ENCODE measurements around the gene MPP3. TPM values are rescaled to one million over a fixed set of nuclear protein-coding genes. Genes with fewer than 3 reads are reported as not detected.

The MPP3 gene
- total and polyA plus RNA-seq, 9 of the 15 experiments (the other 6 are each of a cell fraction or from before 2014, with no cell fraction given), result 0.41 to 10.4 (median 4.5) TPM

GRCh38 chr17:43873091-43873490 lies 40.1 kb upstream of the MPP3 start:
- Histone ChIP-seq H3K27me3 (ENCODE audit: control insufficient read depth in 2 of 2, insufficient read depth in 2 of 2, low read length in 2 of 2) (peaks cover 7 to 29% of the 10 kb centered on the region in 2 experiments), H3K4me3 (no peak overlapping the region), H3K27ac (ENCODE audit: extremely low read depth, low read depth, low read length) (no peak overlapping the region), H3K4me2 (ENCODE audit: insufficient read depth, low read length) (no peak overlapping the region), H3K79me2 (ENCODE audit: control insufficient read depth, insufficient read depth, low read length) (no peaks in the 10 kb centered on the region), H2AFZ (ENCODE audit: low read depth, low read length) (no peak overlapping the region), H4K20me1 (replicated peaks; ENCODE audit: control insufficient read depth, insufficient read depth, low read length) (no peaks in the 10 kb centered on the region), H3K9ac (ENCODE audit: insufficient read depth in 1 of 2, low read depth in 2 of 2, low read length in 2 of 2) (no peak overlapping the region), H3K9me1 (ENCODE audit: control insufficient read depth, insufficient read depth, low read length) (no peaks in the 10 kb centered on the region), H3K4me1 (replicated peaks in 1 of 2; ENCODE audit: control insufficient read depth in 2 of 2, insufficient read depth in 2 of 2, low read length in 2 of 2) (peaks cover 0 to 6% of the 10 kb centered on the region in 2 experiments; a peak in 3 of 5 replicates), H3K36me3 (ENCODE audit: control insufficient read depth, insufficient read depth, low read length) (no peaks in the 10 kb centered on the region), H3K9me3 (replicated peaks; ENCODE audit: control insufficient read depth, insufficient read depth, low read depth, low read length) (no peaks in the 10 kb centered on the region)
- ChIA-PET CTCF (ENCODE audit: low intra/inter-chr PET ratio) (no interaction called here), POLR2A (no interaction called here)
- WGBS (ENCODE audit: insufficient coverage, low coverage, missing lambda C conversion rate), result 5% methylated on average over 5 of the region's 5 CpGs
- no peak for ATAC-seq
- no peak for FAIRE-seq
- in situ Hi-C loops (cut with MboI), result no loop called here
- no TSS peak for BruUV-seq (replicated peaks)
- no peak for DNase-seq (ENCODE audit: extremely low read depth in 1 of 4, low spot score in 3 of 4)
- TF ChIP-seq SMARCE1 (IDR thresholded peaks at IDR 0.05) (no peak), ESRRA (IDR thresholded peaks at IDR 0.05; ENCODE audit: borderline replicate concordance, low read depth) (no peak), ADNP (tag; IDR thresholded peaks at IDR 0.05) (no peak), IRF2 (CRISPR knock-in tag; IDR thresholded peaks at IDR 0.05) (no peak), PURB (CRISPR knock-in tag; IDR thresholded peaks at IDR 0.05; ENCODE audit: low read depth) (no peak), MYC (IDR thresholded peaks at IDR 0.05; ENCODE audit: low read depth, low read length) (no peak), MYC (CRISPR knock-in tag; IDR thresholded peaks at IDR 0.05; ENCODE audit: borderline replicate concordance, low read depth) (no peak), ZFP36 (IDR thresholded peaks at IDR 0.05; ENCODE audit: low read depth, low read length, partially characterized antibody) (no peak)
- TF ChIP-seq, protein P1, sequence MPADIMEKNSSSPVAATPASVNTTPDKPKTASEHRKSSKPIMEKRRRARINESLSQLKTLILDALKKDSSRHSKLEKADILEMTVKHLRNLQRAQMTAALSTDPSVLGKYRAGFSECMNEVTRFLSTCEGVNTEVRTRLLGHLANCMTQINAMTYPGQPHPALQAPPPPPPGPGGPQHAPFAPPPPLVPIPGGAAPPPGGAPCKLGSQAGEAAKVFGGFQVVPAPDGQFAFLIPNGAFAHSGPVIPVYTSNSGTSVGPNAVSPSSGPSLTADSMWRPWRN (IDR thresholded peaks at IDR 0.05; ENCODE audit: low read depth), result no peak
- TF ChIP-seq, protein P2, sequence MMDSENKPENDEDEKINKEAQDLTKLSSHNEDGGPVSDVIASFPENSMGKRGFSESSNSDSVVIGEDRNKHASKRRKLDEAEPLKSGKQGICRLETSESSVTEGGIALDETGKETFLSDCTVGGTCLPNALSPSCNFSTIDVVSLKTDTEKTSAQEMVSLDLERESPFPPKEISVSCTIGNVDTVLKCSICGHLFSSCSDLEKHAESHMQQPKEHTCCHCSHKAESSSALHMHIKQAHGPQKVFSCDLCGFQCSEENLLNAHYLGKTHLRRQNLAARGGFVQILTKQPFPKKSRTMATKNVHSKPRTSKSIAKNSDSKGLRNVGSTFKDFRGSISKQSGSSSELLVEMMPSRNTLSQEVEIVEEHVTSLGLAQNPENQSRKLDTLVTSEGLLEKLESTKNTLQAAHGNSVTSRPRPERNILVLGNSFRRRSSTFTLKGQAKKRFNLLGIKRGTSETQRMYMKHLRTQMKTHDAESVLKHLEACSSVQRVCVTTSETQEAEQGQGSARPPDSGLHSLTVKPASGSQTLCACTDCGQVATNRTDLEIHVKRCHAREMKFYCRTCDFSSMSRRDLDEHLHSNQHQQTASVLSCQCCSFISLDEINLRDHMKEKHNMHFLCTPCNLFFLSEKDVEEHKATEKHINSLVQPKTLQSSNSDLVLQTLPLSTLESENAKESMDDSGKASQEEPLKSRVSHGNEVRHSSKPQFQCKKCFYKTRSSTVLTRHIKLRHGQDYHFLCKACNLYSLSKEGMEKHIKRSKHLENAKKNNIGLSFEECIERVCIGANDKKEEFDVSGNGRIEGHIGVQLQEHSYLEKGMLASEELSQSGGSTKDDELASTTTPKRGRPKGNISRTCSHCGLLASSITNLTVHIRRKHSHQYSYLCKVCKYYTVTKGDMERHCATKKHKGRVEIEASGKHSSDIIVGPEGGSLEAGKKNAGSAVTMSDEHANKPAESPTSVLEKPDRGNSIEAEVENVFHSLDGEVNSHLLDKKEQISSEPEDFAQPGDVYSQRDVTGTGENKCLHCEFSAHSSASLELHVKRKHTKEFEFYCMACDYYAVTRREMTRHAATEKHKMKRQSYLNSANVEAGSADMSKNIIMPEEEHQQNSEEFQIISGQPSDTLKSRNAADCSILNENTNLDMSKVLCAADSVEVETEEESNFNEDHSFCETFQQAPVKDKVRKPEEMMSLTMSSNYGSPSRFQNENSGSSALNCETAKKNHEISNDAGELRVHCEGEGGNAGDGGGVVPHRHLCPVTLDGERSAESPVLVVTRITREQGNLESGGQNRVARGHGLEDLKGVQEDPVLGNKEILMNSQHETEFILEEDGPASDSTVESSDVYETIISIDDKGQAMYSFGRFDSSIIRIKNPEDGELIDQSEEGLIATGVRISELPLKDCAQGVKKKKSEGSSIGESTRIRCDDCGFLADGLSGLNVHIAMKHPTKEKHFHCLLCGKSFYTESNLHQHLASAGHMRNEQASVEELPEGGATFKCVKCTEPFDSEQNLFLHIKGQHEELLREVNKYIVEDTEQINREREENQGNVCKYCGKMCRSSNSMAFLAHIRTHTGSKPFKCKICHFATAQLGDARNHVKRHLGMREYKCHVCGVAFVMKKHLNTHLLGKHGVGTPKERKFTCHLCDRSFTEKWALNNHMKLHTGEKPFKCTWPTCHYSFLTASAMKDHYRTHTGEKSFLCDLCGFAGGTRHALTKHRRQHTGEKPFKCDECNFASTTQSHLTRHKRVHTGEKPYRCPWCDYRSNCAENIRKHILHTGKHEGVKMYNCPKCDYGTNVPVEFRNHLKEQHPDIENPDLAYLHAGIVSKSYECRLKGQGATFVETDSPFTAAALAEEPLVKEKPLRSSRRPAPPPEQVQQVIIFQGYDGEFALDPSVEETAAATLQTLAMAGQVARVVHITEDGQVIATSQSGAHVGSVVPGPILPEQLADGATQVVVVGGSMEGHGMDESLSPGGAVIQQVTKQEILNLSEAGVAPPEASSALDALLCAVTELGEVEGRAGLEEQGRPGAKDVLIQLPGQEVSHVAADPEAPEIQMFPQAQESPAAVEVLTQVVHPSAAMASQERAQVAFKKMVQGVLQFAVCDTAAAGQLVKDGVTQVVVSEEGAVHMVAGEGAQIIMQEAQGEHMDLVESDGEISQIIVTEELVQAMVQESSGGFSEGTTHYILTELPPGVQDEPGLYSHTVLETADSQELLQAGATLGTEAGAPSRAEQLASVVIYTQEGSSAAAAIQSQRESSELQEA (IDR thresholded peaks at IDR 0.05; ENCODE audit: low read depth), result no peak
- TF ChIP-seq, protein P3, sequence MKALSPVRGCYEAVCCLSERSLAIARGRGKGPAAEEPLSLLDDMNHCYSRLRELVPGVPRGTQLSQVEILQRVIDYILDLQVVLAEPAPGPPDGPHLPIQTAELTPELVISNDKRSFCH (CRISPR knock-in tag; IDR thresholded peaks at IDR 0.05), result no peak
- TF ChIP-seq, protein P3 (tag; IDR thresholded peaks at IDR 0.05), result no peak
- intact Hi-C loops (cut with micrococcal nuclease), result no loop called here

Measured in K562 (cell line).